SU-DHL-6 (cell line): ENCODE results near the gene EEF1AKMT4.

ENCODE experiments used
- H2AFZ ChIP-seq: fragments of 200-600 bp; sonication (generic); 2 replicates; pipeline ENCODE4 v1.6.1; 2014; ENCODE audit warnings: low read depth, mild to moderate bottlenecking, moderate library complexity, mixed read lengths, antibody characterized with exemption, low read length; ENCODE audit not compliant: severe bottlenecking
- H3F3A ChIP-seq: fragments of 200-600 bp; shearing (Covaris generic); 2 replicates; pipeline ENCODE4 v1.6.0; 2016; ENCODE audit warnings: antibody characterized with exemption, mild to moderate bottlenecking; ENCODE audit not compliant: insufficient read depth
- H3K27ac ChIP-seq: fragments of 200-600 bp; sonication (generic); 2 replicates; pipeline ENCODE4 v1.5.1; 2016; ENCODE audit warnings: low read depth, mild to moderate bottlenecking, low read length, moderate library complexity, mixed read lengths
- H3K27me3 ChIP-seq: fragments of 200-600 bp; sonication (generic), shearing (Covaris generic); 2 replicates; pipeline ENCODE4 v1.6.0; 2014; ENCODE audit warnings: mild to moderate bottlenecking, low read length
- H3K36me3 ChIP-seq: fragments of 200-600 bp; sonication (generic); 2 replicates; pipeline ENCODE4 v1.6.1; 2014; ENCODE audit warnings: mild to moderate bottlenecking, low read length, mixed read lengths
- H3K4me2 ChIP-seq: fragments of 300-600, 200-600 bp; shearing (Covaris generic), sonication (generic); 2 replicates; pipeline ENCODE4 v1.6.0; 2014; ENCODE audit warnings: low read length, low read depth, mild to moderate bottlenecking; ENCODE audit not compliant: poor library complexity, severe bottlenecking
- H3K4me3 ChIP-seq: fragments of 200-600 bp; sonication (generic); 2 replicates; pipeline ENCODE4 v1.5.1; 2014; ENCODE audit warnings: antibody characterized with exemption, low read length, mild to moderate bottlenecking, mixed read lengths; ENCODE audit not compliant: insufficient read depth, poor library complexity, severe bottlenecking
- H3K79me2 ChIP-seq: fragments of 200-600 bp; sonication (generic); 2 replicates; pipeline ENCODE4 v1.6.1; 2014; ENCODE audit warnings: mild to moderate bottlenecking, low read length, moderate library complexity; ENCODE audit not compliant: insufficient read depth
- H3K9ac ChIP-seq: fragments of 200-600 bp; sonication (generic); 2 replicates; pipeline ENCODE4 v1.7.0; 2014; ENCODE audit warnings: mild to moderate bottlenecking, low read length
- H3K9me2 ChIP-seq: fragments of 200-600 bp; sonication (generic); replicated peaks from 2 replicates; pipeline ENCODE4 v1.6.1; 2014; ENCODE audit warnings: low read length; ENCODE audit not compliant: insufficient read depth
- H3K9me3 ChIP-seq: fragments of 200-600 bp; sonication (generic); 2 replicates; pipeline ENCODE4 v1.6.1; 2014; ENCODE audit warnings: low read length, mixed read lengths; ENCODE audit not compliant: insufficient read depth
- H4K20me1 ChIP-seq: fragments of 200-600 bp; sonication (generic); 2 replicates; pipeline ENCODE4 v1.6.1; 2014; ENCODE audit warnings: low read depth, mild to moderate bottlenecking, antibody characterized with exemption, low read length, moderate library complexity, mixed read lengths
- CTCF ChIP-seq: fragments of 200-600 bp; sonication (generic); IDR thresholded peaks from one replicate; pipeline ENCODE4 v1.5.1; 2017; ENCODE audit warnings: antibody characterized with exemption, mild to moderate bottlenecking, low read length, moderate library complexity; ENCODE audit not compliant: insufficient read depth, poor library complexity, severe bottlenecking
- EZH2phosphoT487 ChIP-seq: fragments of 200-600 bp; sonication (generic), shearing (Covaris generic); conservative IDR thresholded peaks from 2 replicates; pipeline ENCODE4 v1.6.1; 2018; ENCODE audit warnings: mild to moderate bottlenecking, antibody characterized with exemption, low read length, moderate library complexity, mixed read lengths

The EEF1AKMT4 gene

DNA sequence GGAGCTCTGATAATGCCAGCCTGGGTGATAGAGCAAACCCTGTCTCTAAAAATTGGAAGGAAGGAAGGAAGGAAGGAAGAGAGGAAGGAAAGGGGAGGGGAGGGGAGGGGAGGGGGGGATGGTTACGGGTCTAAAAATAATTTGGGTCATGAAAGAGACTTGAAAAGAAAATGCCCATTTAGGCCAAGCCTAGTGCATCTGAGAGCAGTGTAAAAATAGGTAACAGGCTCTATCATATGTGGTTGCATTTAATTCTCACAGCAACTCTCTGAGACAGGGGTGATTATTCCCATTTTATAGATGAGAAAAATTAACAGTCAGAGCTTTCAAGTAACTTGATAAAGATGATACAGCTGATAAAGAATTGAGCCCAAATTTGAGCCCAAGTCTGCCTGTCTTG is 22.8 kb downstream of the EEF1AKMT4 start:
- Histone ChIP-seq H3K79me2 (no peaks in the 10 kb centered on the region), H3F3A (no peaks in the 10 kb centered on the region), H4K20me1 (no peaks in the 10 kb centered on the region), H3K27ac (no peak overlapping the region), H2AFZ (no peak overlapping the region), H3K9me2 (no peaks in the 10 kb centered on the region), H3K9ac (no peak overlapping the region), H3K4me2 (no peak overlapping the region), H3K27me3 (no peaks in the 10 kb centered on the region), H3K4me3 (no peak overlapping the region), H3K9me3 (no peaks in the 10 kb centered on the region), H3K36me3 (no peaks in the 10 kb centered on the region)
- TF ChIP-seq EZH2phosphoT487 (no peak), CTCF (no peak)

DNA sequence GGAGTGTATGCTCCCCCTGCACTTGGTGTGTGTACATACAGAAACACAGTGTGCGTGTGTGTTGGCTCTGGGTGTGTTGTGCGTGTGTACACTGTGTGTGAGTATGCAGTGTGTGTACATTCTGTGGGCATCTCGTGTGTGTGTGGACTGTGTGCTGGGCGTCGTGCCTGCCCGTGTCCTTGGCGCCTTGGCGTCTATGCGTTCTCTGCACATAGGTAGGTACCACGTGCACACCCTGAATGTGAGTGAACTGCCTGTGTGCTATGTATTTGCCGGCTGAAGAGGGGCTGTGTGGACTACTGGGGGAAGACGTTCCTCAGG is 25.9 kb downstream of the EEF1AKMT4 start:
- no peak overlapping the region for H3K4me2 ChIP-seq
- H3K4me3 ChIP-seq, result no peak overlapping the region
- no peaks in the 10 kb centered on the region for H3K36me3 ChIP-seq
- H3K27me3 ChIP-seq, result no peaks in the 10 kb centered on the region
- no peak overlapping the region for H3K27ac ChIP-seq
- no peak overlapping the region for H3K9ac ChIP-seq
- no peaks in the 10 kb centered on the region for H3F3A ChIP-seq
- no peak overlapping the region for H2AFZ ChIP-seq
- no peak for TF ChIP-seq EZH2phosphoT487
- no peak for TF ChIP-seq CTCF
- H3K9me3 ChIP-seq, result no peaks in the 10 kb centered on the region
- no peaks in the 10 kb centered on the region for H3K9me2 ChIP-seq
- no peaks in the 10 kb centered on the region for H3K79me2 ChIP-seq
- H4K20me1 ChIP-seq, result no peaks in the 10 kb centered on the region

- no peaks in the 10 kb centered on the region for H3K9me3 ChIP-seq
- no peaks in the 10 kb centered on the region for H3K36me3 ChIP-seq
- H3K27ac ChIP-seq, result no peak within 1 kb of the TSS
- H3K9me2 ChIP-seq, result no peaks in the 10 kb centered on the region
- H3F3A ChIP-seq, result no peaks in the 10 kb centered on the region
- no peaks in the 10 kb centered on the region for H3K79me2 ChIP-seq
- no peak within 1 kb of the TSS for H3K9ac ChIP-seq
- no peaks in the 10 kb centered on the region for H3K27me3 ChIP-seq
- TF ChIP-seq EZH2phosphoT487, result no peak
- no peak for TF ChIP-seq CTCF
- no peaks in the 10 kb centered on the region for H4K20me1 ChIP-seq
- H3K4me2 ChIP-seq, result no peak within 1 kb of the TSS
- no peak within 1 kb of the TSS for H2AFZ ChIP-seq
- no peak within 1 kb of the TSS for H3K4me3 ChIP-seq
Measured at GRCh38 chr3:184275961-184276910, 26.8 kb downstream of the EEF1AKMT4 start, which contains the start of gene ECE2. Gene ECE2 (plus strand): TSS chr3:184276022. CDS start chr3:184276154, 132 bp downstream.
